Stimulated activated CD8-positive, alpha-beta memory T cell treated with anti-CD3 and anti-CD28 coated beads, Interleukin-7, amount 100 ng/mL, for 4 hours (primary cell): ENCODE results near the gene ATF7.
A peak's percentile ranks its signal among the peaks of the same experiment; 100 is the strongest.
"Not testable (repeated sequence)": the region's sequence is repeated elsewhere in the genome, so short reads cannot be mapped to it uniquely, and the experiment has no call there.

Experiments used
- DNase-seq, 2 donors: peaks; one replicate each; pipeline ENCODE4 v3.0.0-alpha.2; 2020; ENCODE audit warnings: low read depth in 2 of 2

The ATF7 gene

DNA sequence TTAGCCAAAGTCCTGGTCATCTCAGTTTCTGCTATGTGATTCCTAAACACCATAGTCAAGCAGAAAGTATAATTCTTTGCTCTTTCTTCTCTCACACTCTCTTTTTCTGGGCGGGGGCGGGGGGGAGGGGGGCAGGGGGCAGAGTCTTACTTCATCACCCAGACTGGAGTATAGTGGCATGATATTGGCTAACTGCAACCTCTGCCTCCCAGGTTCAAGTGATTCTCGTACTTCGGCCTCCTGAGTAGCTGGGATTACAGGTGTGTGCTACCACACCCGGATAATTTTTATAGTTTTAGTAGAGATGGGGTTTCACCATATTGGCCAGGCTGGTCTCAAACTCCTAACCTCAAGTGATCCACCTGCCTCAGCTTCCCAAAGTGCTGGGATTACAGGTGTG is 60.8 kb downstream of the ATF7 start:
- DNase-seq, result not testable (repeated sequence)

GRCh38 chr12:53564941-53565340 is 61.2 kb downstream of the ATF7 start:
- no peak for DNase-seq

DNA sequence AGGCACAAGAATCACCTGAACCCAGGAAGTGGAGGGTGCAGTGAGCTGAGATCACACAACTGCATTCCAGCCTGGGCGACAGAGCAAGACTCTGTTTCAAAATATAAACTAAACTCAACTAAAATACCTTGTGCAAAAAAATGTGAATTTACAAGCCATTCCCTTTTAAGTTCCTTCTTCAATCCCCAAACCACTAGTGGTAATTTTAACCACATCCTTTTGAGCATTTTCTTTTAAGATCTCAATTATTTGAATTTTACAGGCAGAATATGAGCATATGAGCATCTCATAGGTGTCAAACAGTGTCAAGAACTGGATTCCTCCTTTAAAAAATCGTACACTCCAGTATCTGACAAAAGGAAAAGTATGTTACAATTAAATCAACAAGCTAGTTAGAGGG is 61.9 kb downstream of the ATF7 start:
- no peak for DNase-seq

- DNase-seq, result no peak
Measured at GRCh38 chr12:53563452-53564028, 62.6 kb downstream of the ATF7 start.

- no peak for DNase-seq
Measured at GRCh38 chr12:53561590-53561953, 64.6 kb downstream of the ATF7 start.

DNA sequence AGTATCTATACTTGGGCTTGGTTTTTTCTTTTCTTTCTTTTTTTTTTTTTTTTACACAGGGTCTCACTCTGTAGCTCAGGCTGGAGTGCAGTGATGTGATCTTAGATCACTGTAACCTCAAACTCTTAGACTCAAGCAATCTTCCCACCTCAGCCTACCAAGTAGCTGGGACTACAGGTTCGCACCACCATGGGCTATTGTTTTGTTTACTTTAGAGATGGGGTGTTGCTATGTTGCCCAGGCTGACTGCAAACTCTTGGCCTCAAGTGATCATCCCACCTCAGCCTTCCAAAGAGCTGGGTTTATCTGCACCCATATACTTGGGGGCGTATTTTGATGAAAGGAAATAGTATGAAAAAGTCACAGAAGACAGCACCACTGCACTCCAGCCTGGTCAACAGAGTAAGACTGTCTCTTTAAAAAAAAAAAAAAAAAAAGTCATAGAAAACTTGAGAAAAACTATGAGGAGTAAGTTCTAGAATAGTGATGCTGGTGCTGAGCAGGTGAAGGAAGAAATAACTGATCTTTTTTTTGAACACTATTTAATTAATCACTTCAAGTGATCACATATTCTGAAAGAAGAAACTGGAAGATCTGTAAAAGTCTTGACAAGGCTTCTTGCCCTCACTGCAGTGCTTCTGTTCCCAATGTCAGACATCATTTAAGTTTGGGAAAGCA is 65.1 kb downstream of the ATF7 start:
- DNase-seq, result no peak

DNA sequence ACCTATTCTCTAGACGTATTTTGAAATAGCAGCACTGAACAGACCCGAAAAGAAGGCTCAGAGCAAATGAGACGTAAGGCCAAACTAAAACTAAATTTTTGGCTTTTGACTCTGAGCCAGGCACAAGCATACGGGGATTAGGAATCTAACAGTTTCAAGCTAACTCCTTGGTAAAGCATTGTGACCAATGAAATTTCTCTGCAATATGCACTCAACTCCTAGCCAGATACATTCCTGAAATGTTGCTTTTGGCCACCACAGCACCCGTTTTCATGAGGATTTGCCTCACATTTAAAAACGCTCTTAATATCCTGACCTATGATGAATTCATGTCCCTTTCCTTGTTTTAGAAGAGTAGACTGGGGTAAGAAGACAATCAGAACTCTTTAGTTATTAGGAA is 65.8 kb downstream of the ATF7 start:
- no peak for DNase-seq

GRCh38 chr12:53558631-53559030 is 67.6 kb downstream of the ATF7 start:
- DNase-seq, result no peak

DNA sequence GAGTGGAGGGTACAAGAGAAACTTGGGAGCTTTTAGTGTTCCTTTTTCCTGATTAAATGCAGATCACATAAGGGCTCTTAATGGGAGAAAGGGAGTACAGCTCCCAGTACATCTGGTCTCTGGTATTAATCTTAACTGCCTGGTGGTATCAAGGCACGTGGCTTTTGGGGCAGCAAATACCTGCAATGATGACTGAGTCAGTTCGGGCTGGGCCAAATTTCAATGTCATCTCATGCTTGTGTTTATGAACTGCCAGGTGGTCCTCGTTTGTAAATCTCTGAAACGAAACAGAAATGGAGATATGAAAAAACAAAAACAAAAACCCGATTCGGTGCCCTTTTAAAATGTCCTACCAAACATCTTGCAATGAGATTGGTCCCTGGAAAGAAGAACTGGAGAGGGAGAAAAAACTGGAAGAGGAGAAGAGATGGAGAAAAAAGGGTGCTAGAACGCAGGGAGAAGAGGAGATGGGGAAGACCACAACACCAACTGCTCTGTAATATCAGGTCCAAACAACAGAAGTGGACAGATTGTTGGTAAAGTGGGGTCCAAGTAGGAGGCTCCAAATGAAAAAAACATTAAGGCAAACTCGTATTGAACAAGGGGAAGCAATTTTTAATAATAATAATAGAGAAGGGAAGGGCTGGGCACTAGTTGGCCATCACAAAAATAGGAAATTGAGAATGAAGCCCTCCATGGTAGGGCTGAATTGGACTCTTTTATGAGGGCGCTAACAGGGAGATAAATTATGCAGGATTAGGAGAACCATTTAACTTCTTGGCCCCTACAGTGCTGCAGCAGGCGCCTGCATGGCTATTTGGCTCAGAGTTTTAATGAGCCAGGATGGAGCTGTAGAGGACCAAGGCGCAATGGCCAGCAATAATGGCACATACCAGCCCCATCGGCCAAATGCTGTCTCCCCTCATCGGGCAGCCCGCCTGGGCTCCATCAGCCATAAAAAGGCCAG is 73.5 kb downstream of the ATF7 start:
- no peak for DNase-seq

- no peak for DNase-seq
Measured at GRCh38 chr12:53551889-53552291, 74.3 kb downstream of the ATF7 start.

GRCh38 chr12:53550595-53550994 is 75.6 kb downstream of the ATF7 start:
- no peak for DNase-seq

- DNase-seq, result not testable (repeated sequence)
Measured at GRCh38 chr12:53550131-53550530, 76.1 kb downstream of the ATF7 start.

- not testable (repeated sequence) for DNase-seq
Measured at GRCh38 chr12:53548354-53548753, 77.8 kb downstream of the ATF7 start.

GRCh38 chr12:53543539-53543938 is 82.6 kb downstream of the ATF7 start:
- DNase-seq, result peak; percentile 4 to 11

- no peak for DNase-seq
Measured at GRCh38 chr12:53539526-53539925, 86.7 kb downstream of the ATF7 start.

DNA sequence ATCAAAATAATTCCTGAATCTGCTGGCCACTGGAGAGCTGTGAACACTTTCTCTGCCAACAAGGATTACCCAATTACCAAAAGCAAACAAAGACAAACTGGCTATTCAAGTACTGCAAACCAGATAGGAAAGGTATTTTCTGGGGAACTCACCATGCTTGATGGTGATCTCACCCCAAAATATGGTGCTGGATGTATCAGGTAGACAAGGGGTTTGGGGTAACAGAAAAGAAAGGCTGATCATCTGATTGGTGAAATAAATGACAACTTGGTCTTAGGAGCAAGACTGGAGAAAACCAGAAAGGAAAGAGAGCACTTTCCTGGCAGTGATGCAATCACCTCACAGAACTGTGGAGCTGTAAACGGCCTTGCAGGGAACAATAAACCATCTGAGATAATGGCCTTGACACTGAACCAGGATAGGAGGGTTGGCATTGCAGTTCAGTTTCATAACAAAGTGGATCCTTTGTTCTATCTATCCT is 87.9 kb downstream of the ATF7 start:
- DNase-seq, result no peak

DNA sequence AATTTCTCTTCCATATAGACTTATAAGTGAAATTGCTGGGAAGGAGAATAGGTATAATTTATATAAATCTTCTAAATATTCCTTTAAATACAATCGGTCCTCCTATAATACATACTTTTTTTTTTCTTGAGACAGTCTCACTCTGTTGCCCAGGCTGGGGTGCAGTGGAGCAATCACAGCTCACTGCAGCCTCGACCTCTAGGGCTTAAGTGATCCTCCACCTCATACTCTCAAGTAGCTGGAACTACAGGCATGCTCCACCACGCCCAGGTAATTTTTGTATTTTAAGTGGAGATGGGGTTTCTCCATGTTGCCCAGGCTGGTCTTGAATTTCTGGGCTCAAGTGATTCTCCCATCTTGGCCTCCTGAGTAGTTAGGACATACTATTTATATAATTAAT is 89.2 kb downstream of the ATF7 start:
- DNase-seq, result no peak

- no peak for DNase-seq
Measured at GRCh38 chr12:53533471-53533870, 92.7 kb downstream of the ATF7 start.

- no peak for DNase-seq
Measured at GRCh38 chr12:53532524-53533445, 93.4 kb downstream of the ATF7 start.

GRCh38 chr12:53532021-53532420 is 94.2 kb downstream of the ATF7 start:
- DNase-seq, result no peak

DNA sequence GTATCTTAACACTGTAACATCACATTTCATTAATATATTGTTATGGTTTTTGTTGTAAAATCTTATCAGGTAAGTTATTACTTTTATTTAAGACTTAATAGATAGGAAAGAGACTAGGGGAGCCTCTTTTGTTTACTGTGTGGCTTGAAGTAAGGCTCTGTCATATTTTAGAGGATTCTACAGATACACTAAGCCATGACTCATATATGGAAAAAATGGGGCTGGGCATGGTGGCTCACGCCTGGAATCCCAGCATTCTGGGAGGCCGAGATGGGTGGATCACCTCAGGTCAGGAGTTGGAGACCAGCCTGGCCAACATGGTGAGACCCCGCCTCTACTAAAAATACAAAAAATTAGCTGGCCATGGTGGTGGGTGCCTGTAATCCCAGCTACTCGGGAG is 95.3 kb downstream of the ATF7 start:
- DNase-seq, result no peak

- no peak for DNase-seq
Measured at GRCh38 chr12:53530061-53530460, 96.1 kb downstream of the ATF7 start.
